Parathyroid adenoma (tissue), 2 donors: ENCODE measurements around the gene NDRG3.
"Not testable (repeated sequence)": the region's sequence is repeated elsewhere in the genome, so short reads cannot be mapped to it uniquely, and the experiment has no call there.

Experiments
- H2AFZ ChIP-seq: fragments of 300-600 bp; sonication (generic); one replicate; pipeline ENCODE4 v1.7.0; 2017; ENCODE audit warnings: antibody characterized with exemption, mild to moderate bottlenecking
- H3K27ac ChIP-seq: fragments of 300-600 bp; sonication (generic); one replicate; pipeline ENCODE4 v1.7.0; 2017
- H3K27me3 ChIP-seq: fragments of 300-600 bp; sonication (generic); one replicate; pipeline ENCODE4 v1.7.0; 2017; ENCODE audit warnings: low read length; ENCODE audit not compliant: control insufficient read depth, insufficient read depth
- H3K36me3 ChIP-seq: fragments of 300-600 bp; sonication (generic); one replicate; pipeline ENCODE4 v1.7.0; 2017; ENCODE audit warnings: low read length; ENCODE audit not compliant: control insufficient read depth, insufficient read depth
- H3K4me1 ChIP-seq: fragments of 300-600 bp; sonication (generic); one replicate; pipeline ENCODE4 v1.7.0; 2017; ENCODE audit warnings: control low read depth
- H3K4me2 ChIP-seq: fragments of 300-600 bp; sonication (generic); one replicate; pipeline ENCODE4 v1.7.0; 2017; ENCODE audit warnings: low read length
- H3K4me3 ChIP-seq: fragments of 300-600 bp; sonication (generic); one replicate; pipeline ENCODE4 v1.7.0; 2017; ENCODE audit warnings: low read depth, low read length
- H3K79me2 ChIP-seq: fragments of 300-600 bp; sonication (generic); one replicate; pipeline ENCODE4 v1.7.0; 2017; ENCODE audit warnings: control low read depth
- H3K9ac ChIP-seq: fragments of 300-600 bp; sonication (generic); one replicate; pipeline ENCODE4 v1.7.0; 2017; ENCODE audit warnings: mild to moderate bottlenecking
- H3K9me3 ChIP-seq: fragments of 300-600 bp; sonication (generic); one replicate; pipeline ENCODE4 v1.7.0; 2017; ENCODE audit warnings: low read length; ENCODE audit not compliant: control insufficient read depth
- TF ChIP-seq, protein P1 (sequence below): fragments of 300-600 bp; sonication (generic); IDR thresholded peaks from one replicate; pipeline ENCODE4 v1.7.0; 2017; ENCODE audit warnings: antibody characterized with exemption, mild to moderate bottlenecking
- donor health status: primary hyperparathyroidism.

Gene NDRG3

DNA sequence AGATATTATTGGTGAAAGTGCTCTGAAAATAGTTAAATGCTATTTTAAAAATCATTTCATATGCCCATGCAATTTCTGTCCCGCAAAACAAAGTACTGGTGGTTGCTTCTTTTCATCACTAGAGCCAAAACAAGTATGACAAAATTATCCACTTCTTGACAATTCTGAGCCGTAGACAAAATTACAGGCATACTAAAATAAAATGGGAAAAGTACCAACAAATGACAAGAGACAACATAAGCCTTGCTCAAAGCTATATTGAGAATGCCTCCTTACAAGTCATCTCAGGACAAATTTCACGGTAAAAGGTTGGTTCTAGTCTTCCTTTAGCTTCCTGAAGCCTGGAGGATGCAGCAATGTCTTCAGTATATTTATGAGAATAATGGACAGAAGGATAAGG is 28.9 kb downstream of the NDRG3 start:
- Histone ChIP-seq H3K4me1 (no peaks in the 10 kb centered on the region), H3K9me3 (no peaks in the 10 kb centered on the region), H3K9ac (no peak overlapping the region), H3K27ac (no peak overlapping the region), H3K27me3 (no peaks in the 10 kb centered on the region), H3K36me3 (no peaks in the 10 kb centered on the region), H3K79me2 (peaks cover 9% of the 10 kb centered on the region), H3K4me3 (no peak overlapping the region), H3K4me2 (no peak overlapping the region), H2AFZ (no peak overlapping the region)
- TF ChIP-seq, protein P1, sequence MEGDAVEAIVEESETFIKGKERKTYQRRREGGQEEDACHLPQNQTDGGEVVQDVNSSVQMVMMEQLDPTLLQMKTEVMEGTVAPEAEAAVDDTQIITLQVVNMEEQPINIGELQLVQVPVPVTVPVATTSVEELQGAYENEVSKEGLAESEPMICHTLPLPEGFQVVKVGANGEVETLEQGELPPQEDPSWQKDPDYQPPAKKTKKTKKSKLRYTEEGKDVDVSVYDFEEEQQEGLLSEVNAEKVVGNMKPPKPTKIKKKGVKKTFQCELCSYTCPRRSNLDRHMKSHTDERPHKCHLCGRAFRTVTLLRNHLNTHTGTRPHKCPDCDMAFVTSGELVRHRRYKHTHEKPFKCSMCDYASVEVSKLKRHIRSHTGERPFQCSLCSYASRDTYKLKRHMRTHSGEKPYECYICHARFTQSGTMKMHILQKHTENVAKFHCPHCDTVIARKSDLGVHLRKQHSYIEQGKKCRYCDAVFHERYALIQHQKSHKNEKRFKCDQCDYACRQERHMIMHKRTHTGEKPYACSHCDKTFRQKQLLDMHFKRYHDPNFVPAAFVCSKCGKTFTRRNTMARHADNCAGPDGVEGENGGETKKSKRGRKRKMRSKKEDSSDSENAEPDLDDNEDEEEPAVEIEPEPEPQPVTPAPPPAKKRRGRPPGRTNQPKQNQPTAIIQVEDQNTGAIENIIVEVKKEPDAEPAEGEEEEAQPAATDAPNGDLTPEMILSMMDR = no peak

DNA sequence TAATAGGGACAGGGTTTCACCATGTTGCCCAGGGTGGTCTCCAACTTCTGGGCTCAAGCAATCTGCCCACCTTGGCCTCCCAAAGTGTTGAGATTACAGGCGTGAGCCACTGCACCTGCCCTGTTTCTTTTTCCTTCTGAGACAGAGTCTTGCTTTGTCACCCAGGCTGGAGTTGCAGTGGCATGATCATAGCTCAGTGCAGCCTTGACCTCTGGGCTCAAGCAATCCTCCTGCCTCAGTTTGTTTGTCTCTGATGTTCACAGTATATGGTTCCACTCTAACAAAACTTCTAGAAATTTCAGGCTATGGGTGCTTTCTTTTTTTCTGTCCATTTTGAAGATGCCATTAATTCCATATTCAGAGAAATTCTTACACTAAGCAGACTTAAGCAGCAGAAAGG is 33.1 kb downstream of the NDRG3 start:
- H3K4me3 ChIP-seq = no peak overlapping the region
- no peak overlapping the region for H3K9ac ChIP-seq
- H3K79me2 ChIP-seq = peaks cover 8% of the 10 kb centered on the region
- no peak overlapping the region for H2AFZ ChIP-seq
- TF ChIP-seq, protein P1 = no peak
- no peak overlapping the region for H3K4me2 ChIP-seq
- no peak overlapping the region for H3K27ac ChIP-seq
- no peaks in the 10 kb centered on the region for H3K9me3 ChIP-seq
- no peaks in the 10 kb centered on the region for H3K27me3 ChIP-seq
- H3K36me3 ChIP-seq = no peaks in the 10 kb centered on the region
- H3K4me1 ChIP-seq = no peaks in the 10 kb centered on the region

DNA sequence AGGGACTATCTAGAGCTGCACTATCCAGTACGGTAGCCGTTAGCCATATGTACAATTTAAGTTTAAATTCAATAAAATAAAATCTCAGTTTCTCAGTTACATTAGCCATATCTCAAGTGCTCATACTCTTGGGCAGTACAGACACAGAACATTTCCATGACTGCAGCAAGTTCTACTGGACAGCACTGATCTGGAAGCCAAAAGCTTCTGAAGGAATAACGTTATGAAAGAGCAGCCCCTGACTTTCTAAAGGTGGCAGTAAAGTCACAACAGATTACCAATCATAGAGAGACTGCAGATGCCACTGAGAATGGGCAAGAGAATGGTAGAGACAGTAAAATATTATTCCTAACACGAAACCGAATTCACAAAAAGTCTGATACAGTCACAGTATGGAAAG is 36.8 kb downstream of the NDRG3 start:
- no peak overlapping the region for H3K27ac ChIP-seq
- H2AFZ ChIP-seq = no peak overlapping the region
- H3K9me3 ChIP-seq = no peaks in the 10 kb centered on the region
- no peak overlapping the region for H3K4me3 ChIP-seq
- H3K36me3 ChIP-seq = no peaks in the 10 kb centered on the region
- H3K4me2 ChIP-seq = no peak overlapping the region
- no peak overlapping the region for H3K9ac ChIP-seq
- no peaks in the 10 kb centered on the region for H3K27me3 ChIP-seq
- peaks cover 2% of the 10 kb centered on the region for H3K79me2 ChIP-seq
- TF ChIP-seq, protein P1 = no peak
- peaks cover 9% of the 10 kb centered on the region for H3K4me1 ChIP-seq

DNA sequence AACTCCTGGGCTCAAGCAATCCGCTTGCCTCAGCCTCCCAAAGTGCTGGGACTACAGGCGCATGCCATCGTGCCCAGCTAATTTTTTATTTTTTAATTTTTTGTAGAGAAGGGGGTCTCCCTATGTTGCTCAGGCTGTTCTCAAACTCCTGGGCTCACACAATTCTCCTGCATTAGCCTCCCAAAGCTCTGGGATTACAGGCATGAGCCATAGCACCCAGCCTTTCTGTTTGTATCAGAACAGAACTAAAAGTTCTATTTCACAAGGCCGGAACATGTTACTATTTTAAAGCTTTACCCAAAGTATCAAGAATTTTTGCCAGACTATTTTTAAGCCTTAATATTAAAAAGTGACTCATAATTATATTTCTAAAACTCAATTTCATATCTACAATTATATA is 42.4 kb downstream of the NDRG3 start:
- TF ChIP-seq, protein P1 = no peak
- H3K27ac ChIP-seq = no peak overlapping the region
- H2AFZ ChIP-seq = no peak overlapping the region
- no peak overlapping the region for H3K4me3 ChIP-seq
- no peaks in the 10 kb centered on the region for H3K9me3 ChIP-seq
- no peaks in the 10 kb centered on the region for H3K36me3 ChIP-seq
- H3K27me3 ChIP-seq = no peaks in the 10 kb centered on the region
- peaks cover 9% of the 10 kb centered on the region for H3K4me1 ChIP-seq
- H3K9ac ChIP-seq = no peak overlapping the region
- H3K79me2 ChIP-seq = no peaks in the 10 kb centered on the region
- H3K4me2 ChIP-seq = no peak overlapping the region

DNA sequence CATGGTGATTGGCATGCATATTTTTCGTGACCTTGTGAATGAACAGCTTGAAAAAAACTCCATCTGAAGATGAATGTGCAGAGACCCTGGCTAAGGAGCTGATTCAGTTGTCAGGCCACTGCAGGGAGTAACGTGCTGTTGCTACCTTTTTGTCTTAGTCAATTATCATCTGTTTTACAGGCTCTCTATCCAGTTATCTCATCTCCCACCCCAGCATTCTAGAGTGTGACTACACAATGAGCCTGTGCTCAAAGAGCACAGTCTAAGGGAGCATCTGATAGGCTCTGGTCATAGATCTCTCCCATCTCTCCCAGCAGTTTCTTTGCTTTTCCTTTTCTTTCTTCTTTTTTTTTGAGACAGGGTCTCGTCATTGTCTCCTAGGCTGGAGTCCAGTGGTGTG is 45.5 kb downstream of the NDRG3 start:
- Histone ChIP-seq H3K27me3 (no peaks in the 10 kb centered on the region), H2AFZ (no peak overlapping the region), H3K4me1 (no peaks in the 10 kb centered on the region), H3K9ac (no peak overlapping the region), H3K36me3 (no peaks in the 10 kb centered on the region), H3K9me3 (no peaks in the 10 kb centered on the region), H3K27ac (no peak overlapping the region), H3K79me2 (no peaks in the 10 kb centered on the region), H3K4me2 (no peak overlapping the region), H3K4me3 (no peak overlapping the region)
- TF ChIP-seq, protein P1 = no peak

DNA sequence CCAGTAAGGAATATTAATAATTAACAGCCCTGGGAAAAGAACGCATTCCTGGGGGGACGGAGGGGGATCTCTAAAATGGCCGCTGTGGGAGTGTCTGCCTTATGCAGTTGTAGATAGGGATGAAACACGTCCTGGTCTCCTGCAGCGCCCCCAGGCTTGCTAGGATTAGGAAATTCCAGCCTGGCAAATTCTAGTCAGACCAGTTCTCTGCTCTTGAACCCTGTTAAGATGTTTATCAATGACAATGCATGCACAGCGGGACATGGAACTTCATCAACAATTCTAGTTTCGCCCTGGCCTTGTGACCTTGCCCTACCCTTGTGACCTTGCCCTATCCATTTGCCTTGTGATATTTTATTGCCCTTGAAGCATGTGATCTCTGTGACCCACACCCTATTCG is 50.4 kb downstream of the NDRG3 start:
- not testable (repeated sequence) for H3K79me2 ChIP-seq, H3K27me3 ChIP-seq, H2AFZ ChIP-seq, H3K36me3 ChIP-seq, H3K4me2 ChIP-seq, H3K4me3 ChIP-seq, H3K9me3 ChIP-seq, H3K9ac ChIP-seq, H3K27ac ChIP-seq, H3K4me1 ChIP-seq
